ENCODE results near the gene CTXND2.

Gene CTXND2

GRCh38 chr1:150960646-150961045 lies 73.7 kb downstream of the CTXND2 start:
- Histone ChIP-seq H3K36me3 (ENCODE audit: control insufficient read depth in 1 of 2, insufficient read depth in 2 of 2, low read length in 2 of 2) (peaks cover 33 to 41% of the 10 kb centered on the region in 2 experiments), H3K4ac (ENCODE audit: low read depth, low read length) (no peak overlapping the region), H4K91ac (ENCODE audit: low read depth, low read length) (no peak overlapping the region), H3K23ac (ENCODE audit: low read length) (no peak overlapping the region), H3K79me2 (ENCODE audit: control insufficient read depth, insufficient read depth, low read length, poor library complexity) (no peaks in the 10 kb centered on the region), H2AFZ (ENCODE audit: insufficient read depth, low read length, poor library complexity) (no peak overlapping the region), H2BK120ac (ENCODE audit: insufficient read depth, low read length, poor library complexity) (no peak overlapping the region), H2AK5ac (ENCODE audit: low read length) (no peak overlapping the region), H4K8ac (ENCODE audit: low read depth, low read length) (no peak overlapping the region), H3K9me3 (ENCODE audit: insufficient read depth, low read depth, low read length) (no peaks in the 10 kb centered on the region), H3K14ac (ENCODE audit: low read length) (no peak overlapping the region), H3K18ac (ENCODE audit: low read length) (no peak overlapping the region), H3K27ac (ENCODE audit: low read depth, low read length) (no peak overlapping the region), H2BK12ac (ENCODE audit: low read length) (no peak overlapping the region), H2BK5ac (ENCODE audit: low read depth, low read length, poor library complexity) (no peak overlapping the region), H3K27me3 (ENCODE audit: insufficient read depth, low read length) (no peaks in the 10 kb centered on the region), H3K79me1 (ENCODE audit: low read length) (no peaks in the 10 kb centered on the region), H4K12ac (ENCODE audit: low read depth, low read length) (no peak overlapping the region), H3K4me1 (ENCODE audit: control insufficient read depth in 1 of 2, insufficient read depth in 2 of 2, low read length in 2 of 2) (peaks cover 12 to 19% of the 10 kb centered on the region in 2 experiments), H3K4me3 (ENCODE audit: low read depth, low read length) (no peak overlapping the region), H3K4me2 (ENCODE audit: low read length) (no peak overlapping the region), H3K9ac (ENCODE audit: low read length) (no peak overlapping the region)
- no CpG with 5 or more reads among the region's 7 CpGs for WGBS (ENCODE audit: extremely low coverage, insufficient coverage, insufficient read length)
- DNase-seq: no peak

- Histone ChIP-seq H3K27ac (ENCODE audit: low read depth, low read length) (no peak overlapping the region), H2AK5ac (ENCODE audit: low read length) (no peak overlapping the region), H3K27me3 (ENCODE audit: insufficient read depth, low read length) (no peaks in the 10 kb centered on the region), H2AFZ (ENCODE audit: insufficient read depth, low read length, poor library complexity) (no peak overlapping the region), H3K4me3 (ENCODE audit: low read depth, low read length) (no peak overlapping the region), H4K12ac (ENCODE audit: low read depth, low read length) (no peak overlapping the region), H3K14ac (ENCODE audit: low read length) (no peak overlapping the region), H3K23ac (ENCODE audit: low read length) (no peak overlapping the region), H3K9ac (ENCODE audit: low read length) (no peak overlapping the region), H2BK5ac (ENCODE audit: low read depth, low read length, poor library complexity) (no peak overlapping the region), H3K18ac (ENCODE audit: low read length) (no peak overlapping the region), H3K4me1 (ENCODE audit: control insufficient read depth in 1 of 2, insufficient read depth in 2 of 2, low read length in 2 of 2) (peaks cover 12 to 19% of the 10 kb centered on the region in 2 experiments), H2BK12ac (ENCODE audit: low read length) (no peak overlapping the region), H4K91ac (ENCODE audit: low read depth, low read length) (no peak overlapping the region), H3K4me2 (ENCODE audit: low read length) (no peak overlapping the region), H3K79me2 (ENCODE audit: control insufficient read depth, insufficient read depth, low read length, poor library complexity) (no peaks in the 10 kb centered on the region), H4K8ac (ENCODE audit: low read depth, low read length) (no peak overlapping the region), H3K9me3 (ENCODE audit: insufficient read depth, low read depth, low read length) (no peaks in the 10 kb centered on the region), H2BK120ac (ENCODE audit: insufficient read depth, low read length, poor library complexity) (no peak overlapping the region), H3K36me3 (ENCODE audit: control insufficient read depth in 1 of 2, insufficient read depth in 2 of 2, low read length in 2 of 2) (peaks cover 39 to 52% of the 10 kb centered on the region in 2 experiments), H3K4ac (ENCODE audit: low read depth, low read length) (no peak overlapping the region), H3K79me1 (ENCODE audit: low read length) (no peaks in the 10 kb centered on the region)
- DNase-seq: no peak
- no CpG with 5 or more reads among the region's 4 CpGs for WGBS (ENCODE audit: extremely low coverage, insufficient coverage, insufficient read length)
Observed at GRCh38 chr1:150961756-150962155, 74.8 kb downstream of the CTXND2 start.
